ENCODE measurements around the gene C1orf198. TPM values are rescaled to one million over a fixed set of nuclear protein-coding genes. Genes with fewer than 3 reads are reported as not detected.

The C1orf198 gene
- polyA plus RNA-seq, 1 of the 3 experiments (the other 2 are of a cell fraction), result 12.3 TPM

DNA sequence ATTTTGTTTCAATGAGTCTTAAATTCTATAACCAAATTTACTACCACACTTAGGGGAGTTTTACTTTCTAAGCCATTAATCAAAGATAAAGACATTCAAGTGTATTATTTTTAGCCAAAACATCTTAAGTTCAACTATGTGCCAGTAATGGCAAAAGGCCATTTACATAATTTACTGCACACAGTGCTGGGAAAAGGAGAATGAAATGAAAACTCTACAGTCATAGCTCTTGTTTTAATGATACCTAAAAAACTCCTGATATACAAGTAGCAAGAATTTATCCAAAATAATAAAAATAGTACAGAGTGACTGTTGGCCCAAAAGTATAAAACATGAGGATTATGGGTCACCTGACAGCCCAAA, 42.4 kb upstream of the C1orf198 start:
- H3K4me3 ChIP-seq (ENCODE audit: low read depth in 2 of 2, low read length in 1 of 2), result no peak overlapping the region
- CTCF ChIA-PET, result no interaction called here
- H3F3A ChIP-seq (replicated peaks; ENCODE audit: insufficient read depth), result no peaks in the 10 kb centered on the region
- no peaks in the 10 kb centered on the region for H3K79me2 ChIP-seq (ENCODE audit: insufficient read depth)
- TF ChIP-seq GATA2 (CRISPR knock-in tag; IDR thresholded peaks at IDR 0.05) (no peak), MEF2A (IDR thresholded peaks at IDR 0.05; ENCODE audit: borderline replicate concordance, low read depth) (no peak), POLR2AphosphoS5 (IDR thresholded peaks at IDR 0.05; ENCODE audit: low read depth, low read length) (no peak), RAD21 (IDR thresholded peaks at IDR 0.05; ENCODE audit: low read length) (no peak), NFIC (IDR thresholded peaks at IDR 0.05; ENCODE audit: borderline replicate concordance) (no peak), YY1 (IDR thresholded peaks at IDR 0.05; ENCODE audit: low read depth) (no peak), RXRA (IDR thresholded peaks at IDR 0.05; ENCODE audit: borderline replicate concordance, low read depth) (no peak), TEAD4 (IDR thresholded peaks at IDR 0.05; ENCODE audit: borderline replicate concordance, insufficient read depth) (no peak), SMC3 (IDR thresholded peaks at IDR 0.05; ENCODE audit: low read depth, low read length) (no peak), ELF1 (IDR thresholded peaks at IDR 0.05) (no peak), FOXJ3 (CRISPR knock-in tag; IDR thresholded peaks at IDR 0.05) (no peak), EP300 (IDR thresholded peaks at IDR 0.05; ENCODE audit: borderline replicate concordance in 1 of 2, low read depth in 1 of 2, low read length in 1 of 2) (no peak), CTCF (IDR thresholded peaks at IDR 0.05) (no peak), MAX (IDR thresholded peaks at IDR 0.05; ENCODE audit: low read depth) (no peak)
- no peaks in the 10 kb centered on the region for H4K20me1 ChIP-seq (ENCODE audit: insufficient read depth)
- no peaks in the 10 kb centered on the region for H3K9me3 ChIP-seq
- no peaks in the 10 kb centered on the region for H3K27me3 ChIP-seq (ENCODE audit: insufficient read depth)
- H3K9ac ChIP-seq, result no peak overlapping the region
- DNase-seq, result no peak
- H3K36me3 ChIP-seq (replicated peaks in 1 of 2; ENCODE audit: control insufficient read depth in 1 of 2, insufficient read depth in 2 of 2, low read length in 1 of 2), result peaks cover 0 to 39% of the 10 kb centered on the region in 2 experiments
- H3K27ac ChIP-seq (ENCODE audit: low read depth in 2 of 2, low read length in 1 of 2), result no peak overlapping the region; a peak in 1 of 4 replicates
- POLR2A ChIA-PET, result no interaction called here
- no peaks in the 10 kb centered on the region; a peak in 1 of 4 replicates for H3K4me1 ChIP-seq (ENCODE audit: control insufficient read depth in 1 of 2, insufficient read depth in 2 of 2, low read depth in 1 of 2, low read length in 1 of 2)
- H3K4me2 ChIP-seq, result no peak overlapping the region
- H3K9me2 ChIP-seq, result no peaks in the 10 kb centered on the region
- no peak overlapping the region for H2AFZ ChIP-seq (ENCODE audit: low read depth)

GRCh38 chr1:230909974-230910754, 41.8 kb upstream of the C1orf198 start:
- no peak overlapping the region for H3K27ac ChIP-seq (ENCODE audit: low read depth in 2 of 2, low read length in 1 of 2)
- no peaks in the 10 kb centered on the region for H3K79me2 ChIP-seq (ENCODE audit: insufficient read depth)
- 90% methylated on average over 13 of the region's 13 CpGs for WGBS (ENCODE audit: low lambda C conversion rate)
- H3F3A ChIP-seq (replicated peaks; ENCODE audit: insufficient read depth), result no peaks in the 10 kb centered on the region
- no peaks in the 10 kb centered on the region for H4K20me1 ChIP-seq (ENCODE audit: insufficient read depth)
- no peak for DNase-seq
- CTCF ChIA-PET, result interaction anchor here (1.1 to 1.5 kb wide), 2 partner anchors 9 to 112 kb away, joined by 3 read pairs; no protein-coding TSS in a partner anchor
- POLR2A ChIA-PET, result no interaction called here
- H3K4me1 ChIP-seq (ENCODE audit: control insufficient read depth in 1 of 2, insufficient read depth in 2 of 2, low read depth in 1 of 2, low read length in 1 of 2), result no peaks in the 10 kb centered on the region; a peak in 1 of 4 replicates
- no peaks in the 10 kb centered on the region for H3K27me3 ChIP-seq (ENCODE audit: insufficient read depth)
- no peak overlapping the region for H3K4me3 ChIP-seq (ENCODE audit: low read depth in 2 of 2, low read length in 1 of 2)
- H2AFZ ChIP-seq (ENCODE audit: low read depth), result no peak overlapping the region
- no peaks in the 10 kb centered on the region for H3K9me3 ChIP-seq
- no peaks in the 10 kb centered on the region for H3K9me2 ChIP-seq
- TF ChIP-seq FOSL2 (IDR thresholded peaks at IDR 0.05; ENCODE audit: borderline replicate concordance, low read depth) (no peak), REST (IDR thresholded peaks at IDR 0.05; ENCODE audit: low read depth, low read length) (no peak), MEF2A (IDR thresholded peaks at IDR 0.05; ENCODE audit: borderline replicate concordance, low read depth) (no peak), YY1 (IDR thresholded peaks at IDR 0.05; ENCODE audit: low read depth) (no peak), FOXM1 (IDR thresholded peaks at IDR 0.05; ENCODE audit: low read depth) (no peak), RCOR1 (IDR thresholded peaks at IDR 0.05; ENCODE audit: low read length) (no peak), JUND (IDR thresholded peaks at IDR 0.05) (no peak), EZH2phosphoT487 (IDR thresholded peaks at IDR 0.05; ENCODE audit: borderline replicate concordance, low read depth) (no peak)
- TF ChIP-seq, protein P1, sequence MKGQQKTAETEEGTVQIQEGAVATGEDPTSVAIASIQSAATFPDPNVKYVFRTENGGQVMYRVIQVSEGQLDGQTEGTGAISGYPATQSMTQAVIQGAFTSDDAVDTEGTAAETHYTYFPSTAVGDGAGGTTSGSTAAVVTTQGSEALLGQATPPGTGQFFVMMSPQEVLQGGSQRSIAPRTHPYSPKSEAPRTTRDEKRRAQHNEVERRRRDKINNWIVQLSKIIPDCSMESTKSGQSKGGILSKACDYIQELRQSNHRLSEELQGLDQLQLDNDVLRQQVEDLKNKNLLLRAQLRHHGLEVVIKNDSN (IDR thresholded peaks at IDR 0.05; ENCODE audit: borderline replicate concordance, low read depth), result no peak
- TF ChIP-seq, protein P2, sequence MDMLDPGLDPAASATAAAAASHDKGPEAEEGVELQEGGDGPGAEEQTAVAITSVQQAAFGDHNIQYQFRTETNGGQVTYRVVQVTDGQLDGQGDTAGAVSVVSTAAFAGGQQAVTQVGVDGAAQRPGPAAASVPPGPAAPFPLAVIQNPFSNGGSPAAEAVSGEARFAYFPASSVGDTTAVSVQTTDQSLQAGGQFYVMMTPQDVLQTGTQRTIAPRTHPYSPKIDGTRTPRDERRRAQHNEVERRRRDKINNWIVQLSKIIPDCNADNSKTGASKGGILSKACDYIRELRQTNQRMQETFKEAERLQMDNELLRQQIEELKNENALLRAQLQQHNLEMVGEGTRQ (IDR thresholded peaks at IDR 0.05; ENCODE audit: borderline replicate concordance, low read depth, low read length), result no peak
- peaks cover 0 to 39% of the 10 kb centered on the region in 2 experiments for H3K36me3 ChIP-seq (replicated peaks in 1 of 2; ENCODE audit: control insufficient read depth in 1 of 2, insufficient read depth in 2 of 2, low read length in 1 of 2)
- H3K9ac ChIP-seq, result no peak overlapping the region
- H3K4me2 ChIP-seq, result no peak overlapping the region
